ENCODE data around the gene FHOD3. TPM values are rescaled to one million over a fixed set of nuclear protein-coding genes. Genes with fewer than 3 reads are reported as not detected.

Gene FHOD3
- total and polyA plus RNA-seq, 2 of the 4 experiments (the other 2 are of a cell fraction) = 14.6 to 16.0 TPM

DNA sequence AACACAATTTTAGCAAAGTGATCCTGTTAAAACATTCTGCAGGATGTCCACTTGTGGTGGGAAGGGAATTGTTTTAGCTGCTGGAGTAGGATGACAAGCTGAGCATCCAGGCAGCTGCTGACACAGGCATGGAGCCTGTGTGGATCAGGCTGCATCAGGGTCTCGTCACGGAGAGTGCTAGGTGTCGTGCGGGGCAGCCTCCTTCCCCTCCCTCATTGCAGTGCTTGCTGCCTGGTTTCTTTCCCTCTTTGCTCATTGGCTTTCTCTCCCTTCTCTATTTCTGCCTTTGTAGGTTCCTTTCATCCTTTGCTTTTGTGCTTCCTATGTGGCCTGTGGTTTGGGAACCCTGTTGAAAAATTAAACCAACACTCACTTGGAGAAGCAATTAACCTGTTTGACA is 358.4 kb downstream of the FHOD3 start:
- no TSS peak for BruUV-seq (replicated peaks)
- Histone ChIP-seq H3K56ac (ENCODE audit: extremely low read depth, insufficient read depth, low read length) (no peak overlapping the region), H3K23ac (ENCODE audit: low read depth, low read length) (no peak overlapping the region), H3K9me3 (ENCODE audit: control insufficient read depth, insufficient read depth, low read length) (no peaks in the 10 kb centered on the region), H3K14ac (replicated peaks; ENCODE audit: low read depth, low read length) (no peak overlapping the region), H2BK5ac (ENCODE audit: low read depth, low read length, poor library complexity, severe bottlenecking) (no peak overlapping the region), H4K8ac (ENCODE audit: low read depth in 2 of 2, low read length in 2 of 2) (no peak overlapping the region), H2BK20ac (ENCODE audit: low read depth, low read length) (no peak overlapping the region), H3K4me3 (ENCODE audit: insufficient read depth, low read depth, low read length) (no peak overlapping the region), H3K9ac (ENCODE audit: low read depth, low read length) (no peak overlapping the region), H2AK9ac (replicated peaks; ENCODE audit: low read depth, low read length, poor library complexity) (no peak overlapping the region), H3K18ac (ENCODE audit: low read depth, low read length) (no peak overlapping the region), H3K4me2 (ENCODE audit: low read depth, low read length) (no peak overlapping the region), H2BK120ac (ENCODE audit: low read depth, low read length) (no peak overlapping the region), H3K9me1 (ENCODE audit: insufficient read depth, low read length) (peaks cover 6% of the 10 kb centered on the region; the same call in 1 of the 2 replicates), H3K27ac (ENCODE audit: insufficient read depth, low read length) (no peak overlapping the region), H3K79me1 (ENCODE audit: low read depth in 1 of 2, low read length in 2 of 2) (no peaks in the 10 kb centered on the region), H2BK15ac (ENCODE audit: low read depth, low read length) (no peak overlapping the region), H3K4me1 (ENCODE audit: control insufficient read depth, insufficient read depth, low read length) (no peaks in the 10 kb centered on the region), H2AK5ac (ENCODE audit: low read depth, low read length) (no peak overlapping the region), H3K36me3 (ENCODE audit: control insufficient read depth, insufficient read depth, low read length) (no peaks in the 10 kb centered on the region), H4K20me1 (ENCODE audit: insufficient read depth, low read length) (no peaks in the 10 kb centered on the region), H4K5ac (ENCODE audit: low read depth, low read length) (no peak overlapping the region), H2AFZ (replicated peaks; ENCODE audit: low read length, poor library complexity) (no peak overlapping the region), H4K91ac (ENCODE audit: insufficient read depth, low read depth, low read length) (no peak overlapping the region), H3K27me3 (ENCODE audit: control insufficient read depth, insufficient read depth, low read length) (no peaks in the 10 kb centered on the region), H3K4ac (ENCODE audit: low read depth, low read length) (no peak overlapping the region)
- in situ Hi-C loops (cut with MboI; ENCODE audit: low sequenced_read_pairs) = no loop called here
- no peak for DNase-seq
- POLR2A ChIA-PET (ENCODE audit: unreplicated experiment) = no interaction called here
- intact Hi-C loops (cut with micrococcal nuclease) = no loop called here
- dilution Hi-C loops (cut with HindIII; ENCODE audit: low sequenced_read_pairs, unreplicated experiment) = no loop called here
- TF ChIP-seq RAD21 (IDR thresholded peaks at IDR 0.05; ENCODE audit: low read length) (no peak), CHD1 (IDR thresholded peaks at IDR 0.05; ENCODE audit: low read depth, low read length) (no peak), RFX5 (IDR thresholded peaks at IDR 0.05; ENCODE audit: low read depth, low read length) (no peak), USF2 (IDR thresholded peaks at IDR 0.05; ENCODE audit: low read depth, low read length) (no peak), SMC3 (IDR thresholded peaks at IDR 0.05; ENCODE audit: low read depth, low read length) (no peak), MAFK (IDR thresholded peaks at IDR 0.05; ENCODE audit: low read depth, low read length) (no peak)
- CTCF ChIA-PET = no interaction called here
- no peak for ATAC-seq (ENCODE audit: low read depth)
- no CpG with 5 or more reads among the region's 4 CpGs for WGBS, 2 experiments (ENCODE audit: extremely low coverage in 2 of 2, insufficient read length in 1 of 2)

All from IMR-90 (cell line).